Neuronal stem cell (in vitro differentiated cells): Measurements from ENCODE around the gene UBAC2.

Experiments
- DNase-seq: peaks from one replicate; pipeline ENCODE4 v3.0.0-alpha.2; 2013; ENCODE audit warnings: low spot score
- H2AFZ ChIP-seq: one replicate; pipeline ENCODE4 v1.6.1; 2013; ENCODE audit warnings: mild to moderate bottlenecking, low read length, inconsistent platforms
- H2AK5ac ChIP-seq: 2 replicates; pipeline ENCODE4 v1.6.1; 2013; ENCODE audit warnings: low read depth, mild to moderate bottlenecking, inconsistent platforms, low read length, moderate library complexity, mixed read lengths
- H2BK120ac ChIP-seq: 2 replicates; pipeline ENCODE4 v1.6.1; 2013; ENCODE audit warnings: low read depth, mild to moderate bottlenecking, inconsistent platforms, low read length, moderate library complexity, mixed read lengths
- H2BK12ac ChIP-seq: one replicate; pipeline ENCODE4 v1.6.1; 2013; ENCODE audit warnings: low read length, inconsistent platforms
- H2BK15ac ChIP-seq: 2 replicates; pipeline ENCODE4 v1.6.1; 2013; ENCODE audit warnings: mild to moderate bottlenecking, low read length, inconsistent platforms, mixed read lengths
- H2BK5ac ChIP-seq: one replicate; pipeline ENCODE4 v1.6.1; 2013; ENCODE audit warnings: inconsistent platforms, mild to moderate bottlenecking, low read length, moderate library complexity
- H3K14ac ChIP-seq: one replicate; pipeline ENCODE4 v1.6.1; 2013; ENCODE audit warnings: low read length, inconsistent platforms
- H3K18ac ChIP-seq: 2 replicates; pipeline ENCODE4 v1.6.1; 2013; ENCODE audit warnings: low read length, inconsistent platforms
- H3K23ac ChIP-seq: 2 replicates; pipeline ENCODE4 v1.6.1; 2013; ENCODE audit warnings: low read depth, mild to moderate bottlenecking, mixed read lengths, low read length, inconsistent platforms; ENCODE audit not compliant: poor library complexity
- H3K27ac ChIP-seq: replicated peaks from 3 replicates; pipeline ENCODE4 v1.5.1; 2013; ENCODE audit warnings: low read length, inconsistent platforms
- H3K27me3 ChIP-seq, 3 experiments: 2 replicates each; pipeline ENCODE4 v1.6.1; 2013; ENCODE audit warnings: low read length in 3 of 3, mild to moderate bottlenecking in 2 of 3, inconsistent platforms in 1 of 3, low read depth in 1 of 3, mixed read lengths in 1 of 3, moderate library complexity in 1 of 3; ENCODE audit not compliant: control insufficient read depth in 3 of 3, insufficient read depth in 3 of 3
- H3K36me3 ChIP-seq, 2 donors: replicated peaks in 1 of 2; 2 replicates each; pipeline ENCODE4 v1.6.1; 2013; ENCODE audit warnings: low read length in 2 of 2; ENCODE audit not compliant: control insufficient read depth in 2 of 2, insufficient read depth in 2 of 2
- H3K4ac ChIP-seq: 2 replicates; pipeline ENCODE4 v1.6.1; 2013; ENCODE audit warnings: inconsistent platforms, mild to moderate bottlenecking, low read length, moderate library complexity
- H3K4me1 ChIP-seq, 2 donors: 1 replicate in 1 of 2; 2 replicates in 1 of 2; pipeline ENCODE4 v1.6.1; 2013; ENCODE audit warnings: low read length in 2 of 2, low read depth in 1 of 2; ENCODE audit not compliant: control insufficient read depth in 2 of 2, insufficient read depth in 1 of 2
- H3K4me2 ChIP-seq: one replicate; pipeline ENCODE4 v1.6.1; 2013; ENCODE audit warnings: mild to moderate bottlenecking, low read length, inconsistent platforms; ENCODE audit not compliant: insufficient read depth, poor library complexity, severe bottlenecking
- H3K4me3 ChIP-seq, 2 donors: 2 replicates each; pipeline ENCODE4 v1.5.1; 2013; ENCODE audit warnings: low read length in 2 of 2, mild to moderate bottlenecking in 2 of 2, inconsistent platforms in 1 of 2, moderate library complexity in 1 of 2
- H3K79me1 ChIP-seq: one replicate; pipeline ENCODE4 v1.6.1; 2013; ENCODE audit warnings: low read depth, mild to moderate bottlenecking, inconsistent platforms, low read length, moderate library complexity
- H3K9ac ChIP-seq: one replicate; pipeline ENCODE4 v1.6.1; 2013; ENCODE audit warnings: mild to moderate bottlenecking, low read depth, low read length, inconsistent platforms; ENCODE audit not compliant: poor library complexity
- H3K9me3 ChIP-seq, 2 donors: replicated peaks in 1 of 2; 2 replicates each; pipeline versions ENCODE3 to v1.6.1; 2013; ENCODE audit warnings: low read length in 2 of 2, mild to moderate bottlenecking in 2 of 2, inconsistent platforms in 1 of 2, low read depth in 1 of 2, mixed read lengths in 1 of 2, moderate library complexity in 1 of 2; ENCODE audit not compliant: control insufficient read depth in 2 of 2, insufficient read depth in 1 of 2
- H4K8ac ChIP-seq: one replicate; pipeline ENCODE4 v1.6.1; 2013; ENCODE audit warnings: low read depth, mild to moderate bottlenecking, inconsistent platforms, low read length, moderate library complexity
- H4K91ac ChIP-seq: one replicate; pipeline ENCODE4 v1.6.1; 2013; ENCODE audit warnings: low read length, low read depth, mild to moderate bottlenecking, inconsistent platforms; ENCODE audit not compliant: poor library complexity
- WGBS, 2 donors: extraction: QIAGEN DNeasy Blood & Tissue Kit; methylation state at CpG; one replicate each; pipeline ENCODE4 v1.1.7; 2013; ENCODE audit warnings: missing lambda C conversion rate in 2 of 2, mixed read lengths in 1 of 2; ENCODE audit not compliant: insufficient read length in 2 of 2, insufficient replicate concordance in 1 of 2; ENCODE audit errors: extremely low coverage in 2 of 2; 5-methylcytosine and 5-hydroxymethylcytosine counted together

Gene UBAC2

DNA sequence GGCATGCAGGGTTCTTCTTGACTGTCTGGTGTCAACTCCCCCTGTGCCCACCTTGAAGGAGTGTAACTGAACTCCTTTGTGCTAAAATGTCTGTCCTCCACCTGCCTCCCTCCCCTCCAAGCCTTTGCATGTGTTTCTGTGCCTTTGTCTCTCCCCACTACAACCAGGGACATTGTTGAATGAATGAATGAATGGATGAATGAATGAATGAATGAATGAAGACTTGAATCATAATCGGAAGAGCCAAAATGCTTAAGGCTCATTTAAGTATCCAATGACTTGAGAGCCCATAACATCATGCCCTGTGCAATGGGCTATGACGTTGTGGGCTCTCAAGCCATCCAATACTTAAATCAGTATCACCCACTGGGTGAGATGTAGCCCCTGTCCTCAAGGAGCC, 115.6 kb downstream of the UBAC2 start:
- peaks cover 4 to 15% of the 10 kb centered on the region in 2 donors for H3K36me3 ChIP-seq
- H2AK5ac ChIP-seq, result no peak overlapping the region
- WGBS, 2 donors, result no CpG with 5 or more reads among the region's 2 CpGs
- H4K91ac ChIP-seq, result no peak overlapping the region
- no peak overlapping the region for H2BK12ac ChIP-seq
- H2AFZ ChIP-seq, result no peak overlapping the region
- H3K9me3 ChIP-seq, result peaks cover 0 to 13% of the 10 kb centered on the region in 2 donors
- H2BK120ac ChIP-seq, result no peak overlapping the region
- no peak overlapping the region for H3K27ac ChIP-seq
- H3K27me3 ChIP-seq, result no peaks in the 10 kb centered on the region
- no peak overlapping the region for H3K18ac ChIP-seq
- no peak overlapping the region for H3K9ac ChIP-seq
- H3K4me2 ChIP-seq, result no peak overlapping the region
- no peak overlapping the region for H3K4me3 ChIP-seq
- no peaks in the 10 kb centered on the region for H3K79me1 ChIP-seq
- H2BK15ac ChIP-seq, result no peak overlapping the region
- peaks cover 9 to 15% of the 10 kb centered on the region in 2 donors for H3K4me1 ChIP-seq
- H3K23ac ChIP-seq, result no peak overlapping the region
- no peak overlapping the region for H3K4ac ChIP-seq
- H3K14ac ChIP-seq, result no peak overlapping the region
- H2BK5ac ChIP-seq, result no peak overlapping the region
- no peak for DNase-seq
- H4K8ac ChIP-seq, result no peak overlapping the region

DNA sequence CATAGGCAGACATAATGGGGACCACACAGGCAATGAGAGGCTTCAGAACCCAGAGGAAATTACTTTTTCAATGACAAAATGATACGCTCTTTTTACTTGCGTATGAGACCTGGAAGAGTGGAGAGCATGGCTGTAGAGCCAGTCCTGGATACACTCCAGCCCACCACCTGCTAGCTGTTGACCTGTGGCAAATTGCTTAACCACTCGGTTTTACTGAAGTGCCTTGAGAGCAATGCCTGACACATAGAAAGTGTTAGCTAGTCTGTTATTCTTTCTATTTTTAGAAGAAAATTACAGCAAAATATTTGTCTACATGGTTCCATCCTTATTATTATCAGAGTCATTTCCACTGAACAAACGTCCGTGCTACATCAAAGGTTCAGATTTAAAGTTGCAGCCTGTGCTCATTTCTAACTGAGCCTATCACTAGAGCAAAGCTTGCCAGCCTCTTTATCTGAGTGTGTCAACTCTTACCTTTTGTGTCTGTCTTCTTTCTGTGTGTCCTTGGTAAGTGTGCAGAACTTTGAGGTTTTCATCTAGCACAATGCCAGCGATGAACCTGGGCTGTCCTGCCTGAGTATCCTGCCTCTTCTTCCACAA, 116.1 kb downstream of the UBAC2 start:
- no peak overlapping the region for H2BK120ac ChIP-seq
- H3K23ac ChIP-seq, result no peak overlapping the region
- peaks cover 4 to 16% of the 10 kb centered on the region in 2 donors for H3K36me3 ChIP-seq
- H3K27ac ChIP-seq, result no peak overlapping the region
- no CpG with 5 or more reads among the region's 6 CpGs for WGBS, 2 donors
- H3K9ac ChIP-seq, result no peak overlapping the region
- H3K4me2 ChIP-seq, result no peak overlapping the region
- no peaks in the 10 kb centered on the region for H3K27me3 ChIP-seq
- H3K79me1 ChIP-seq, result no peaks in the 10 kb centered on the region
- H2AK5ac ChIP-seq, result no peak overlapping the region
- H2BK5ac ChIP-seq, result no peak overlapping the region
- DNase-seq, result no peak
- no peak overlapping the region for H2BK15ac ChIP-seq
- no peak overlapping the region for H3K18ac ChIP-seq
- no peak overlapping the region for H4K8ac ChIP-seq
- no peak overlapping the region for H2BK12ac ChIP-seq
- no peak overlapping the region for H3K4ac ChIP-seq
- no peak overlapping the region for H4K91ac ChIP-seq
- peaks cover 0 to 11% of the 10 kb centered on the region in 2 donors for H3K9me3 ChIP-seq
- H2AFZ ChIP-seq, result no peak overlapping the region
- peaks cover 9 to 15% of the 10 kb centered on the region in 2 donors for H3K4me1 ChIP-seq
- no peak overlapping the region for H3K14ac ChIP-seq
- H3K4me3 ChIP-seq, result no peak overlapping the region

GRCh38 chr13:99320693-99321481, 120.2 kb downstream of the UBAC2 start:
- Histone ChIP-seq H3K4me2 (no peak overlapping the region), H3K9ac (no peak overlapping the region), H2BK15ac (no peak overlapping the region), H3K4ac (no peak overlapping the region), H3K23ac (no peak overlapping the region), H3K9me3 (no peaks in the 10 kb centered on the region), H3K4me3 (no peak overlapping the region), H3K14ac (no peak overlapping the region), H4K8ac (no peak overlapping the region), H2BK5ac (no peak overlapping the region), H3K36me3 (peaks cover 5 to 24% of the 10 kb centered on the region in 2 donors), H3K27ac (no peak overlapping the region), H3K27me3 (no peaks in the 10 kb centered on the region), H2AK5ac (no peak overlapping the region), H3K79me1 (no peaks in the 10 kb centered on the region), H2BK120ac (no peak overlapping the region), H3K4me1 (no peaks in the 10 kb centered on the region), H2AFZ (no peak overlapping the region), H4K91ac (no peak overlapping the region), H2BK12ac (no peak overlapping the region), H3K18ac (no peak overlapping the region)
- no peak for DNase-seq
- no CpG with 5 or more reads among the region's 5 CpGs for WGBS, 2 donors

DNA sequence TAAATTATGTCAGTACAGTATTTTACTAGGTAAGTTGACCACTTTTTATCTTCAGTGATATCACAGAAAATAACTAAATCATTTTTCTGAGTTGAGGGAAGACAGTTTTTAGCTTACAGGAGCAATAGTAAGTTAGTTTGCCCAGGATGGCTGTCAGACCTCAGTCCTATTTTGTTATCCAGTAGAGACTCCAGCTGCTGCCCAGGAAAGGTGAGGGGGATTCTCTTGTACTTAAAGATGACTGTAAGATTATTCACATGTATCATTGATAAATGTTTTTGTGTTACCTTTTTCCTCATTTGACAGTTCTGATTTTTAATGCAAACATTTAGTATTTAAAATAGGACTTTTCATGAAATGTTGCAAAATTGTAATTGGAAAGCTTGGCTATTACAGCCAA, 121.1 kb downstream of the UBAC2 start:
- Histone ChIP-seq H3K23ac (no peak overlapping the region), H3K27me3 (no peaks in the 10 kb centered on the region), H3K9ac (no peak overlapping the region), H3K14ac (no peak overlapping the region), H4K8ac (no peak overlapping the region), H3K79me1 (no peaks in the 10 kb centered on the region), H3K4me1 (no peaks in the 10 kb centered on the region), H2AK5ac (no peak overlapping the region), H3K36me3 (peaks cover 4 to 24% of the 10 kb centered on the region in 2 donors), H3K4ac (no peak overlapping the region), H2BK15ac (no peak overlapping the region), H3K27ac (no peak overlapping the region), H3K9me3 (no peaks in the 10 kb centered on the region), H2BK120ac (no peak overlapping the region), H3K18ac (no peak overlapping the region), H2AFZ (no peak overlapping the region), H3K4me3 (no peak overlapping the region), H4K91ac (no peak overlapping the region), H2BK12ac (no peak overlapping the region), H2BK5ac (no peak overlapping the region), H3K4me2 (no peak overlapping the region)
- no peak for DNase-seq
